Ishikawa (cell line): ENCODE measurements around the gene TMEM120B.

ENCODE experiments used
- CEBPB ChIP-seq: IDR thresholded peaks from 2 replicates; pipeline ENCODE4 v1.6.1; 2012
- CREB1 ChIP-seq: IDR thresholded peaks from 2 replicates; pipeline ENCODE4 v1.6.1; 2012; ENCODE audit warnings: low read depth
- EGR1 ChIP-seq: IDR thresholded peaks from 2 replicates; pipeline ENCODE4 v1.6.1; 2012
- EP300 ChIP-seq: IDR thresholded peaks from 2 replicates; pipeline ENCODE4 v1.6.1; 2012; ENCODE audit warnings: borderline replicate concordance
- FOXM1 ChIP-seq: IDR thresholded peaks from 2 replicates; pipeline ENCODE4 v1.6.1; 2012; ENCODE audit warnings: low read depth, borderline replicate concordance
- MAX ChIP-seq: IDR thresholded peaks from 2 replicates; pipeline ENCODE4 v1.6.1; 2012
- NFIC ChIP-seq: IDR thresholded peaks from 2 replicates; pipeline ENCODE4 v1.6.1; 2012
- RAD21 ChIP-seq: IDR thresholded peaks from 2 replicates; pipeline ENCODE4 v1.6.1; 2012; ENCODE audit warnings: low read depth
- TAF1 ChIP-seq: IDR thresholded peaks from 2 replicates; pipeline ENCODE4 v1.6.1; 2012; ENCODE audit warnings: low read depth, mild to moderate bottlenecking
- TCF12 ChIP-seq: IDR thresholded peaks from 2 replicates; pipeline ENCODE4 v1.6.1; 2012; ENCODE audit warnings: low read depth
- TEAD4 ChIP-seq: IDR thresholded peaks from 2 replicates; pipeline ENCODE4 v1.6.1; 2012
- USF1 ChIP-seq: IDR thresholded peaks from 2 replicates; pipeline ENCODE4 v1.6.1; 2012
- YY1 ChIP-seq: IDR thresholded peaks from 2 replicates; pipeline ENCODE4 v1.6.1; 2012; ENCODE audit warnings: low read depth
- ZBTB7A ChIP-seq: IDR thresholded peaks from 2 replicates; pipeline ENCODE4 v1.6.1; 2012; ENCODE audit warnings: low read depth
- TF ChIP-seq, protein P1 (sequence below): IDR thresholded peaks from 2 replicates; pipeline ENCODE4 v1.6.1; 2012; ENCODE audit warnings: low read depth, mild to moderate bottlenecking

Gene TMEM120B

GRCh38 chr12:121805171-121806008 is 92.8 kb downstream of the TMEM120B start:
- TF ChIP-seq RAD21 (no peak), TAF1 (no peak), NFIC (no peak), CEBPB (no peak), CREB1 (no peak), ZBTB7A (no peak; the same call in 1 of the 2 replicates), USF1 (no peak), YY1 (no peak), TCF12 (no peak), EP300 (no peak)
- TF ChIP-seq, protein P1, sequence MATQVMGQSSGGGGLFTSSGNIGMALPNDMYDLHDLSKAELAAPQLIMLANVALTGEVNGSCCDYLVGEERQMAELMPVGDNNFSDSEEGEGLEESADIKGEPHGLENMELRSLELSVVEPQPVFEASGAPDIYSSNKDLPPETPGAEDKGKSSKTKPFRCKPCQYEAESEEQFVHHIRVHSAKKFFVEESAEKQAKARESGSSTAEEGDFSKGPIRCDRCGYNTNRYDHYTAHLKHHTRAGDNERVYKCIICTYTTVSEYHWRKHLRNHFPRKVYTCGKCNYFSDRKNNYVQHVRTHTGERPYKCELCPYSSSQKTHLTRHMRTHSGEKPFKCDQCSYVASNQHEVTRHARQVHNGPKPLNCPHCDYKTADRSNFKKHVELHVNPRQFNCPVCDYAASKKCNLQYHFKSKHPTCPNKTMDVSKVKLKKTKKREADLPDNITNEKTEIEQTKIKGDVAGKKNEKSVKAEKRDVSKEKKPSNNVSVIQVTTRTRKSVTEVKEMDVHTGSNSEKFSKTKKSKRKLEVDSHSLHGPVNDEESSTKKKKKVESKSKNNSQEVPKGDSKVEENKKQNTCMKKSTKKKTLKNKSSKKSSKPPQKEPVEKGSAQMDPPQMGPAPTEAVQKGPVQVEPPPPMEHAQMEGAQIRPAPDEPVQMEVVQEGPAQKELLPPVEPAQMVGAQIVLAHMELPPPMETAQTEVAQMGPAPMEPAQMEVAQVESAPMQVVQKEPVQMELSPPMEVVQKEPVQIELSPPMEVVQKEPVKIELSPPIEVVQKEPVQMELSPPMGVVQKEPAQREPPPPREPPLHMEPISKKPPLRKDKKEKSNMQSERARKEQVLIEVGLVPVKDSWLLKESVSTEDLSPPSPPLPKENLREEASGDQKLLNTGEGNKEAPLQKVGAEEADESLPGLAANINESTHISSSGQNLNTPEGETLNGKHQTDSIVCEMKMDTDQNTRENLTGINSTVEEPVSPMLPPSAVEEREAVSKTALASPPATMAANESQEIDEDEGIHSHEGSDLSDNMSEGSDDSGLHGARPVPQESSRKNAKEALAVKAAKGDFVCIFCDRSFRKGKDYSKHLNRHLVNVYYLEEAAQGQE = no peak

GRCh38 chr12:121806009-121806545 is 93.5 kb downstream of the TMEM120B start:
- no peak for TF ChIP-seq TEAD4
- TF ChIP-seq FOXM1 = no peak
- no peak for TF ChIP-seq CEBPB
- TF ChIP-seq YY1 = no peak
- TF ChIP-seq TCF12 = no peak
- no peak for TF ChIP-seq CREB1
- no peak for TF ChIP-seq USF1
- TF ChIP-seq TAF1 = no peak
- no peak for TF ChIP-seq EGR1
- TF ChIP-seq RAD21 = no peak
- TF ChIP-seq MAX = no peak
- no peak for TF ChIP-seq NFIC
- TF ChIP-seq, protein P1 = no peak
- no peak for TF ChIP-seq ZBTB7A
- TF ChIP-seq EP300 = no peak

GRCh38 chr12:121806546-121807423 is 94.2 kb downstream of the TMEM120B start:
- TF ChIP-seq, protein P1 = no peak
- TF ChIP-seq USF1 (no peak), ZBTB7A (no peak)
